GM19455 (cell line): ENCODE data around the gene KLHL30.

Experiments
- ATAC-seq: cut with Tn5 transposase; IDR thresholded peaks from one replicate; pipeline ENCODE4 v1.9.1; 2021; ENCODE audit not compliant: unreplicated experiment

The KLHL30 gene

GRCh38 chr2:238117199-238118154 lies 21.0 kb upstream of the KLHL30 start:
- ATAC-seq, result no peak

DNA sequence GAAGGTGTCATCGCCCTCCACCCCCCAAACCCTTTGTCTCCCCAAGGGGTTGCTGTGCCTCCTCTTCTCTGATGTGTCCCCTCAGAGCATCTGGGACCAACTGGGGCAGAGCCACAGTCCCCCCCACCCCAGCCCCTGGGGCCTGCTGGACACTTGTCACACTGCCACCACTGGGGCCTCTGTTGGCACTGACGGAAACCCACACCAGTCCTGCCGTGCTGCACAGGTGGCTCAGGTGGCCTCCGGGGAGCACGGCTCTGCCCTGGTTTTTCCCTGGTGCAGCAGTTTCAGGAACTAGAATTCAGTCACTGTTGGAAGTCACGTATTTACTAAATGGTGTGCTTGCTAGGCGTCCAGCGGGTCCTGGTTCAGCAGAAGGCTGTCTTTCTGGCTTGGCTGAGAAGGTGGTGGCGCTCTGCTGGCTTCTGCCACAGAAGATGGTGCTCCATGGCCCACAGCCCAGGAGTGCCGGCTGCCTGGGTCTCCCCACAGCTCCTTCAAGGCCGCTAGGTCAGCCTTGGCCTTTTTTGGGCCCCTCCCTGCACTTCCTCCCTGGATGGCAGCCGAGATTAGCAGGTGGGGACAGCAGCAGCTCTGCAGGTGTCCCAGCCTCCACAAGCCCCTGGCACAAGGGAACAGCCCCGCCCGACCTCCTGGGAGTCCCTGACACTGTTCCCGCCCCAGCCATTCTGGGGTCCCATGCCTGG lies 18.6 kb upstream of the KLHL30 start:
- ATAC-seq, result no peak

DNA sequence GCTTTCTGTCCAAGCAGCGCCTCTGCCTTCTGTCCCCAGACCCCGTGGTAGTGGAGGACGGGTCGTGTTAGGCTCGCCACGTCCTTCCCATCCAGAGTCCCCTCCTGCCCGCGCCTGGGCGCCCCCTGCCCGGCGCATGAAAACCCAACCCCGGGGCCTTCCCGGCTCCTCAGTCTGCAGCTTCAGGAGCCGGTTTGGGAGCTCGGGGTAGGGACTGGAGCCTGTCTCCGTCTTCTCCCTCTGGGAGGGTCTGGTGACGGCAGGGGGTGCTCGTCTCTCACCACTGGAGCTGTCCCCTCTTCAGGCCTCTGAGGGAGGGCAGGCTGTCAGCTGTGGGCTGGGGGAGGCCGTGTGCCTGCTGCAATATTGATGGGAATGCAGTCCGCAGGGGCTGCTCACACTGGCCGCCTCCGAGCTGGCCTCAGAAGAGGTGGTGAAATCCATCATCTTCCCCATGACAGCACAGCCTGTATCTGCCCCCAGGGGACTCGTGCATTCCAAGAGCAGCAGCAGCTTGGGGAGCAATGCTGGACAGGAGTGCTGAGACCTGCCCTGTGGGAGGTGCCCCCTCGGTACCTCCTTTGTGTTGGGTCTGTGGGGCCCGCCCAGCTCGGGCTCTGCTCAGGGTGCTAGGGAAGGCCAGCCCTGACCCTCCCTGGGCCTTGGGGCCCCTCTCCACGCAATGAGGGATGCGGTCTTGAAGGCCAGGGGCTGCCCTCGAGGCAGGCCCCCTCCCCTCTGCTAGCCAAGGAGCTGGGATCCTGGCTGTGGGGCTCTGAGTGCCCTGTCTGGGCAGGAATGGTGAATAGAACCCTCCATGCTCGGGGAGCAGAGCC lies 17.8 kb upstream of the KLHL30 start:
- no peak for ATAC-seq

DNA sequence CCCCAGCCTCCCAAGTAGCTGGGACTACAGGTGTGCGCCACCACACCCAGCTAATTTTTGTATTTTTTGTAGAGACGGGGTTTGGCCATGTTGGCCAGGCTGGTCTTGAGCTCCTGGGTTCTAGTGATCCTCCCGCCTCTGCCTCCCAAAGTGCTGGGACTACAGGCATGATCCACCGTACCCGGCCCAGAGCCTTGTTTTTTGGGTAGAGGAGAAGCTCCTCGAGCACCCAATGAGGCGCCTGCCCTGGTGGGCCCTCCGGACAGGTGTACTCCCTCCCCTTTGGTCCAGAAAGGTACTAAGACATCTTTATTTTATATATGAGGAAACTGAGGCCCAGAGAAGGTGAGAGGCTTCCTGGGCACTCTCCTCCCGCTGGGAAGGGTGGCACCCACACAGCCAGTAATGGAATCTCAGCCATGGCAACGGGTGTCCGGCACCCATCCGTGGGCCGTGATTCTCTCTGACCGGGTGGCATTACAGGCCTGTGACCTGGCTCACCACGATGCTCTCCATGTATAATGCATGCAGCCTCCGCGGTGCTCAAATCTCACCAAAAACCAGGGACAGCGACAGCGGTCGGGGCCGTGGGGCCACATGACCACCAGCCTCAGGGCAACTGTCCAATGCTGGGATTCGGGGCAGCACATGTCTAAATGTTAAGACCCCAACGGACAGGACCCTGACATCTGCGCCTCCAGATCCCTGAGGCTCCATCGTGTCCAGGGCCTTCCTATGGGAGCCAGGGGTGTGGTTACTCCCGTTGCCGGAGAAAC lies 16.8 kb upstream of the KLHL30 start:
- ATAC-seq, result no peak

DNA sequence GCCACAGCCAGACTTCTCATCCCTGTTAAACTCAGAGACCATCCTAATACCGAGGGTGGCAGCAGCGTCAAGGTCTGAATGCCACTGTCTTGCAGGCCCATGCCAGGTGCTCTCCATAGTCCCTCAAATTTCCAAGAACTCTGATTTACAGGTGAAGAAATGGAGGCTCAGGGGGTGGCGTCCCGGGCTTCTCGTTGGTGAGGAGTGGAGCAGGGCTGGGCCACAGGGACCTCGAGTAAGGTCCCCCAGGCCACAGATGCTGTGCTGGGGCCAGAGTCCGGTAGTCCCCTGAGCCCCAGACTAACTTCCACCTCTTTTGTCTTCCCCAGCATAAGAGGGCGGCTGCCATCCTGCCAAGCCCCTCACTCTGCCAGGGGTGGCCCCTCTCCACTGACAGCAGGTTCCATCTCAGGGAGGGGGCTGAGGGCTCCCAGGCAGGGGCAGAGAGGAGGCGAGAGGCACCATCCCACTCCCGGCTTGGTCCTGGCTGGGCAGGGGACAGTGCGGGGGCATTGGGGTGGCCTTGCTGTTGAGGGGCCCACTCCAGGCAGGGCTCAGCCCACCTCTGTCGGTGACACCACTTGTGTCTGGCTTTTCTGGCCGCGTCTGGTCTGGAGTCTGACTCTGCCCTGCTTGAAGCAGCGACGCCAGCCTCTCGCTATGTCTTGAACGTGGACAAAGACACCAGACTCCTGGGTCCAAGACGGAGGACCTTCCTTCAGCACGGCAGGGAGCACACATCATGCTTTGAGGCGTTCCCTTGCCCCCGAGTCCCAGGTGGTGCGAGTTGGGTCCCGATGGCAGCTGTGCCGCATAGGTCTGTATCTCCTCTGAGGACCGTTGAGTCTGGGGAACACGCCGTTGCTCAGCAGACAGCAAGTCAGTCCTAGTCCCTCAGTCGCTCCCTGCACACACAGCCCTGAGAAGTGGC lies 15.9 kb upstream of the KLHL30 start:
- ATAC-seq, result no peak

- no peak for ATAC-seq
Measured at GRCh38 chr2:238123218-238123971, 15.1 kb upstream of the KLHL30 start.

DNA sequence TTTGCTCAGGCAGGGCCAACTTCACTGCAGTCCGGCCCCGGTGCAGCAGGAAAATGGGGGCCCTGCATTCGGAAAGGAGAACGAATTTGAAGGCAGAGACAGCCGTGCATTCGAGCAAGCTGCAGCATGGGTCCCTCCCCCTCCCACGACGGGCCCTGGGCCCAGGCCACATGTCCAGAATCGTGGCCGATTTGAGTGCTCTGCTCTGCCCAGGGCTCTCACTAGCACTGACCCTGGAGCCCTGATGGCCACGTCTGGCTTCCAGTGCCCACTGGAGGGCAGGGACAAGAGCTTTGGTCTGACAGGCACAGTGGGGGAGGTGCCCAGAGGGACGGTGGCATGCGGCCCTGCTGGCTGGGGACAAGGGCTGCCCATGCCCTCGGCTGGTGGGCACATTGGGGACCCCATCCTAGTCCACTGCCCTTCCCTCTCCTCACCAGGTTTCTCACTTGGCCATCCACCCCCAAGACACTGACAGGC lies 14.4 kb upstream of the KLHL30 start:
- no peak for ATAC-seq

- no peak for ATAC-seq
Measured at GRCh38 chr2:238124488-238125126, 13.9 kb upstream of the KLHL30 start.

DNA sequence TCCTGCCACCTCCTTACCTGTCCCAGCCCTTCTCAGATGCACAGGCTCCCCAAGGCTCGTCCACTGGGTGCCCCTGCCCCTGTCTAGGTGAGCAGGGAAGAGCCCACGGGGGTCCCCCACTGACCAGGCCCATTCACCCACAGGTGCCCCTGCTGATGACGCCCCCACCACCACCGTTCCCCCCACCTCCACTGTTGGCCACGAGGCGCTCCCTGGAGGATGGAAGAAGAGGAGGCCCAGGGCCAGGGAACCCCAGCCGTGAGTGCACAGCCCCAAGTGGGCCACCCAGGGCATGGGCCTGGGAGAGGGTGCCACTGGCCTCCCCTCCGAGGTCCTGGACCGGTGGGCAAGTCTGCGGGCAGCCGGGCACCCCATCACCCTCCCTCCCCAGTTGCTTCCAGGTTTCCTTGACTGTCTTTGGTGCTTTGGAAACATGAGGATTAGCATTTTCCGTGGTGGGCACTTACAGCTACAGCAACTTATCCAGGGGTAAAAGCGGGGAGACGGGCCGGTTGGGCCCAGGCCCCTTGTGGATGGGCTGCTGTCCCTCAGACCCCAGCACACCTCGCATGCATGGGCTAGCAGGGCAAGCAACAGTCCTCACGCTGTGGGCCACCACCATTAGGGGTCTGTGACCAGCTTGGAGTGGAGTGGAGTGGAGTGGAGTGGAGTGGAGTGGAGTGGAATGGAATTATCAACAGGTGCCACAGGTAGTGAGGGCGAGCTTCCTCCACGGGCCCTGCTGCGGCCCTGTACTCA lies 13.2 kb upstream of the KLHL30 start:
- ATAC-seq, result no peak

GRCh38 chr2:238126338-238126737 lies 12.1 kb upstream of the KLHL30 start:
- no peak for ATAC-seq

DNA sequence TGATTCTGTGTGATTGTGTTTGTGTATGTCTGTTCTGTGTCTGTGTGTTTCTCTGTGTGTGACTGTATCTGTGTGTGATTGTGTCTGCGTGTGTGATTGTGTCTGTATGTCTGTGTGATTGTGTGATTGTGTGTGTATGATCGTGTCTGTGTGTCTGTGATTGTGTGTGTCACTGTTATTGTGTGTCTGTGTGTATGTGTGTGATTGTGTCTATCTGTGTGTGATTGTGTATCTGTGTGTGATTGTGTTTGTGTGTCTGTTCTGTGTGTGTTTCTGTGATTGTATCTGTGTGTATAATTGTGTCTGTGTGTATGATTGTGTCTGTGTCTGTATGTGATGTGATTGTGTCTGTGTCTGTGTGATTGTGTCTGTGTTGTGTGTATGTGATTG lies 11.7 kb upstream of the KLHL30 start:
- ATAC-seq, result no peak

DNA sequence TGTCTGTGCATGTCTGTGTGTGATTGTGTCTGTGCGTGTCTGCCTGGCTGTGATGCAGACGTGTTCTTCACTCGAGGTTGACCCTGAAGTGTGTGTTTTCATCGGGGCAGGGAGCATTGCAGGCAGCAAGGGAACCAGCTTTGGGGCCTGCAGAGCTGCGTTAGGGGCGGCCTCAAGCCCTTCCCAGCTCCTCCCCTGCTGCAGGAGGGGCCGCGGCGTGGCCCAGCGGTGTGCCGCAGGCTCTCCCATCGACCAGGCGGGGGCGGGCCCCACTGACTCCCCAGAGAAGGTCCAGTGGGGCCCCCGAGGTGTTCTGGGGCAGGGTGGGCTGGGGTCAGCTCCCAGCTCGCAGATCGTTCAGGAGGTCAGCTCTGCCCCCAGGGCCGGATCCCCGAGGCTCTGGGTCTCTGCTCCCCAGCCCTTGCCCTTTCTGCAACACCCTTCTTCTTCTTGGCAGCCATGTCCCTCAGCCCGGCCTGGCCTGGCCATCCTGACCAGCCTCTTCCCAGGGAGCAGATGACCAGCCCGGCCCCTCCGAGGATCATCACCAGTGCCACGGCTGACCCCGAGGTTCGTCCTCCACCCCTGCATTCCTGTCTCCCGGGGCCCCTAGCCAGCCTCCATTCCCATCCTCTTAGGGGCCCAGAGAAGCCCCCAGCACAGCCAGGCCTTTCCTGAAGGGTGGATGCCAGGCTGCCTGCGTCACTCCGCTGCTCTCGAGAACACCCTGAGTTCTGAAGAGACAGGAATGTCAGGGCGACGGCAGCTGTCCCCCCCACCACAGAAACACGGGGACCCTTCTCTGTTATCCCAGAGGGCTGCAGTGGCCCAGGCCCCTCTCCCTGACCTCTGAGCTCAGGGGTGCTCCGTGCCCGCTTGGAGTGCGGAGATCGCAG lies 11.1 kb upstream of the KLHL30 start:
- ATAC-seq, result no peak

- no peak for ATAC-seq
Measured at GRCh38 chr2:238128061-238128440, 10.4 kb upstream of the KLHL30 start.

- ATAC-seq, result no peak
Measured at GRCh38 chr2:238128534-238129001, 9.9 kb upstream of the KLHL30 start.

GRCh38 chr2:238129166-238130010 lies 9.1 kb upstream of the KLHL30 start:
- no peak for ATAC-seq
